Mesodermal cell (in vitro differentiated cells): ENCODE data around the gene NAPEPLD.
"Not testable (repeated sequence)": the region's sequence is repeated elsewhere in the genome, so short reads cannot be mapped to it uniquely, and the experiment has no call there.

ENCODE experiments used
- H3K27ac ChIP-seq: 2 replicates; pipeline ENCODE4 v1.7.0; 2013; ENCODE audit warnings: mild to moderate bottlenecking, low read depth, low read length, moderate library complexity; ENCODE audit not compliant: severe bottlenecking
- H3K36me3 ChIP-seq: 2 replicates; pipeline ENCODE4 v1.7.1; 2013; ENCODE audit warnings: mild to moderate bottlenecking, low read length, moderate library complexity; ENCODE audit not compliant: control insufficient read depth, insufficient read depth
- H3K4me1 ChIP-seq: one replicate; pipeline ENCODE4 v1.7.1; 2013; ENCODE audit warnings: mild to moderate bottlenecking, low read length; ENCODE audit not compliant: insufficient read depth, control insufficient read depth, poor library complexity, severe bottlenecking
- H3K4me3 ChIP-seq: 2 replicates; pipeline ENCODE4 v1.7.0; 2013; ENCODE audit warnings: low read length, control low read depth, mild to moderate bottlenecking; ENCODE audit not compliant: insufficient read depth, poor library complexity, severe bottlenecking; ENCODE audit errors: extremely low read depth
- H3K9me3 ChIP-seq: 2 replicates; pipeline ENCODE4 v1.7.1; 2013; ENCODE audit warnings: mild to moderate bottlenecking, low read length, moderate library complexity; ENCODE audit not compliant: control insufficient read depth
- WGBS, 2 experiments: methylation state at CpG; one replicate each; pipeline ENCODE4 v1.1.5; 2013; ENCODE audit warnings: missing lambda C conversion rate in 2 of 2; ENCODE audit not compliant: insufficient coverage in 2 of 2; 5-methylcytosine and 5-hydroxymethylcytosine counted together

The NAPEPLD gene

DNA sequence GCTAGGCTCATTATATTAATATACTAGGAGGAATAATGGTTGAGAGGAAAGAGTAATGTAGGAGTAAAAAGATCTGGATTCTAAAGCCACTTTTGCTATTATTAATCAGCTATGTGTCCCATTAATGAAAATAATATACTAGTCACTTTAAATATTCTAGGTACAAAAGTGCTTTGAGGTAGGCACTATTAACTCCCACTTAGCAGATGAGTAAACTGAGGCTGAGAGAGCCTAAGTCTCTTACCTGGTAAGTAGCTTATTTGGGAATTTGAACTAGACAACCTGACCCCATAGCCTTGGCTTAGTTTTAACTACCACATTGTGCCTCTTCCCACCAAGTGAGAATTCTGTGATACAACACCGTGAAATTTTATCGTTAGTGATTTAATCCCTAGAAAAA, 68.0 kb downstream of the NAPEPLD start:
- no peaks in the 10 kb centered on the region for H3K4me1 ChIP-seq
- H3K27ac ChIP-seq = no peak overlapping the region
- no peaks in the 10 kb centered on the region for H3K9me3 ChIP-seq
- no CpG with 5 or more reads among the region's 2 CpGs for WGBS, 2 experiments
- peaks cover 29% of the 10 kb centered on the region for H3K36me3 ChIP-seq
- no peak overlapping the region for H3K4me3 ChIP-seq

GRCh38 chr7:103079836-103080235, 69.1 kb downstream of the NAPEPLD start:
- Histone ChIP-seq H3K9me3 (no peaks in the 10 kb centered on the region), H3K4me1 (no peaks in the 10 kb centered on the region), H3K36me3 (peaks cover 23% of the 10 kb centered on the region), H3K27ac (no peak overlapping the region), H3K4me3 (no peak overlapping the region)
- 90% methylated on average over 1 of the region's 3 CpGs; no CpG with 5 or more reads in 1 of the 2 experiments for WGBS, 2 experiments

DNA sequence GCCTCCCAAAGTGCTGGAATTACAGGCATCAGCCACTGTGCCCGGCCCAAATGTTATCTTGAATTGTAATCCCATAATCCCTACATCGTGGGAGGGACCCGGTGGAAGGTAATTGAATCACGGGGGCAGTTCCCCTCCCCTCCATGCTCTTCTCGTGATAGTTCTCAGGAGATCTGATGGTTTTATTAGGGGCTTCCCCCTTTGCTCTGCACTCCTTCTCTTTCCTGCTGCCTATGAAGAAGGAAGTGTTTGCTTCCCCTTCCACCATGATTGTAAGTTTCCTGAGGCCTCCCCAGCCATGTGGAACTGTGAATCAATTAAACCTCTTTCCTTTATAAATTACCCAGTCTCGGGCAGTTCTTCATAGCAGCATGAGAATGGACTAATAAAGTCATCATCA, 70.7 kb downstream of the NAPEPLD start:
- WGBS, 2 experiments = 92 to 100% methylated on average over 2 to 5 of the region's 6 CpGs
- not testable (repeated sequence) for H3K9me3 ChIP-seq

GRCh38 chr7:103077318-103077717, 71.6 kb downstream of the NAPEPLD start:
- H3K9me3 ChIP-seq = no peaks in the 10 kb centered on the region
- H3K4me1 ChIP-seq = peaks cover 3% of the 10 kb centered on the region
- H3K4me3 ChIP-seq = no peak overlapping the region
- 83 to 100% methylated on average over 1 of the region's 3 CpGs for WGBS, 2 experiments
- H3K36me3 ChIP-seq = peaks cover 5% of the 10 kb centered on the region
- H3K27ac ChIP-seq = no peak overlapping the region

More for the DNA sequence above, 70.7 kb downstream of the NAPEPLD start:
- not testable (repeated sequence) for H3K4me1 ChIP-seq, H3K4me3 ChIP-seq, H3K27ac ChIP-seq, H3K36me3 ChIP-seq

GRCh38 chr7:103076764-103077163, 72.1 kb downstream of the NAPEPLD start:
- H3K4me1 ChIP-seq = peaks cover 3% of the 10 kb centered on the region
- H3K4me3 ChIP-seq = no peak overlapping the region
- no peak overlapping the region for H3K27ac ChIP-seq
- peaks cover 5% of the 10 kb centered on the region for H3K36me3 ChIP-seq
- no peaks in the 10 kb centered on the region for H3K9me3 ChIP-seq
- 79 to 92% methylated on average over 5 to 6 of the region's 7 CpGs for WGBS, 2 experiments

DNA sequence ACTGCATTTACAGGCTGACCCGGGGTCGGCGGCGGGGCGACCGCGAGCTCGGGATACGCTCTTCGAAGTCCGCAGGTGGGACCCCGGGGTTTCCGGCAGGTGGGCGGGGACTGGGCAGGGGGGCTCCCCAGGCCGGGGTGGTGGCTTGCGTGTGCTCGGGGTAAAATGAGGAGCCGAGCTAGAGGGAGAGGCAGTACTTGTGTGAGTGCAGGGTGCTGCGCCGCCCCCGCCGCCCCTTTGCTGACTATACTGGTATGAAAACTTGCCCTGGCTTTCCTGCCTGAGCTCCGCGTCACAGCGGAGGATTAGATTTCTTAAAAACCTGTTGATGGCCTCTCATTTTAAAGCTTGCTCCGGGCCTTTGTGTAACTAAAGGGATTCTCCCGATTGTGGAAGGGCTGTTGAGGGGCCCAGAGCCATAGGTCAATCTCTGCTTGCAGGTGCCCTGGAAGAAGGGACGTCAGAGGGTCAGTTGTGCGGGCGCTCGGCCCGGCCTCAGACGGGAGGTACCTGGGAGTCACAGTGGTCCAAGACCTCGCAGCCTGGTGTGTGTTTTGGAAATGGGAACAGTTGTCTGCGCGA, 73.5 kb downstream of the NAPEPLD start:
- 0 to 1% methylated on average over 29 of the region's 36 CpGs for WGBS, 2 experiments
- peak overlapping the region; percentile 80 for H3K27ac ChIP-seq

DNA sequence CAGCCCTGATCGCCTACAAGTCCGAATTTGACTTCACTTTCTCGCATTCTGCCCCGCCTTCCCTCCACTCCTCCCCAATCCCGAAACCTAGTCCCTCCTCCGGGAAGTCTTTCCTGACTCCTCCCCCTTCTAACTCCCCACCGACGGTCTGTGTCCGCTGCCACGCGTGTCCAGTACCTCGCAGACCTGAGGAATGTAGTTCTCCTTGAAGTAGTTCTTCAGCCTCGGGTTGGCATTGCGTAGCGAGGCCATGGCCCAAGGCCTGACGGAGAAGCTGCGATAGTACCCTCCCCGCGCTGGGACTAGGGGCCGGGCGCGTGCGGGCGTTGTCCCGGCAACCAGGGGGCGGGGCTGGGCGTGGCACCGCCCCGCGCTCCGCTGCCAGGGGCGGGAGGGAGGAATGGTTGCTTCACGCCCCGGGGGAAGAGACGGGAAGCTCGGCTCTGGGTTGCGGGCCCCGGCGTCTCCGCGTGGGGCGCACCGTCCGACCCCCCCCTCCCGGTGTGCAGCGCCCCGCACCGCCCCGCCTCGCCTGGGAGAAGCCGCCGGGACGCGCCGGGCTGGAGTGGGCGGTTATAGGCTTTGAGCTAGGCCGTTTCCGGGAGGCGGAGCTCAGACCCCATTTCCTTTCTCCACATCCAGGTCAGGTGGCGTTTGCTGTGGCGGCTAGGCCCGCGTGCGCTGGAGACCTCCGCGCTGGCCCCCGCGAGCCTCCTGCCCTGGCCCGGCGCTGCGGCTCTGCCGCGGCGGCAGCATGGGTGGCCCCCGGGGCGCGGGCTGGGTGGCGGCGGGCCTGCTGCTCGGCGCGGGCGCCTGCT, 74.2 kb downstream of the NAPEPLD start, which contains the start of the genes ARMC10 and FBXL13:
Gene ARMC10, plus strand, starts transcription at position 622 of the 818 bp plus-strand sequence. Its CDS starts 133 bp downstream, at position 755.
Gene FBXL13, minus strand, starts transcription at position 278 of the 818 bp plus-strand sequence.
- H3K9me3 ChIP-seq = no peaks in the 10 kb centered on the region
- WGBS, 2 experiments = 0 to 1% methylated on average over 58 to 71 of the region's 83 CpGs
- H3K4me3 ChIP-seq = peak within 1 kb of the TSS; percentile 69
- peaks cover 3% of the 10 kb centered on the region for H3K4me1 ChIP-seq
- H3K36me3 ChIP-seq = peaks cover 5% of the 10 kb centered on the region
- peak within 1 kb of the TSS; percentile 80 for H3K27ac ChIP-seq

More for the DNA sequence above, 73.5 kb downstream of the NAPEPLD start:
- H3K36me3 ChIP-seq = peaks cover 5% of the 10 kb centered on the region
- no peaks in the 10 kb centered on the region for H3K9me3 ChIP-seq
- peak overlapping the region; percentile 69 for H3K4me3 ChIP-seq
- peaks cover 3% of the 10 kb centered on the region for H3K4me1 ChIP-seq

- 12 to 22% methylated on average over 5 to 6 of the region's 6 CpGs for WGBS, 2 experiments
- H3K27ac ChIP-seq = peak overlapping the region; percentile 80
Observed at GRCh38 chr7:103073989-103074518, 74.8 kb downstream of the NAPEPLD start.

DNA sequence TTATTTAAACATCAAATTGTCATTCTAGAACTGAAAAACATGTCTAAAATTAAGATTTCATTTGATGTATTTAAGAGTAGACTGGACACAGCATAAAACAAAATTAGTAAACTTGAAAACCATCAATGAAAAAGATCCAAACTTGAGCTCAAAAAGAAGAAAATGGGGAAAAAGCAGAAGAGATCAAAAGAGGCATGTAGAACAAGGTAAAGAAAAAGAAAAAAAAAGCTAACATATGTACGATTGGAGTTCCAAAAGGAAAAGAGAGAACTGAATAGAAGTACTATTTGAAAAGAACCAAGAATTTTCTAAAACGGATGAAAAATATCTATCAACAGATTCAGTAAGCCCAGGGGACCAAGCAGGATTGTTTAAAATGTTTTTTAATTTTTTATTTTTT, 77.9 kb downstream of the NAPEPLD start:
- Histone ChIP-seq H3K4me3 (no peak overlapping the region), H3K9me3 (no peaks in the 10 kb centered on the region), H3K4me1 (peaks cover 3% of the 10 kb centered on the region), H3K27ac (no peak overlapping the region), H3K36me3 (no peaks in the 10 kb centered on the region)
- 78 to 88% methylated on average over 1 of the region's 2 CpGs for WGBS, 2 experiments

More at GRCh38 chr7:103073989-103074518, 74.8 kb downstream of the NAPEPLD start:
- H3K9me3 ChIP-seq = no peaks in the 10 kb centered on the region
- H3K4me3 ChIP-seq = peak overlapping the region; percentile 69
- peaks cover 3% of the 10 kb centered on the region for H3K4me1 ChIP-seq
- H3K36me3 ChIP-seq = peaks cover 5% of the 10 kb centered on the region

DNA sequence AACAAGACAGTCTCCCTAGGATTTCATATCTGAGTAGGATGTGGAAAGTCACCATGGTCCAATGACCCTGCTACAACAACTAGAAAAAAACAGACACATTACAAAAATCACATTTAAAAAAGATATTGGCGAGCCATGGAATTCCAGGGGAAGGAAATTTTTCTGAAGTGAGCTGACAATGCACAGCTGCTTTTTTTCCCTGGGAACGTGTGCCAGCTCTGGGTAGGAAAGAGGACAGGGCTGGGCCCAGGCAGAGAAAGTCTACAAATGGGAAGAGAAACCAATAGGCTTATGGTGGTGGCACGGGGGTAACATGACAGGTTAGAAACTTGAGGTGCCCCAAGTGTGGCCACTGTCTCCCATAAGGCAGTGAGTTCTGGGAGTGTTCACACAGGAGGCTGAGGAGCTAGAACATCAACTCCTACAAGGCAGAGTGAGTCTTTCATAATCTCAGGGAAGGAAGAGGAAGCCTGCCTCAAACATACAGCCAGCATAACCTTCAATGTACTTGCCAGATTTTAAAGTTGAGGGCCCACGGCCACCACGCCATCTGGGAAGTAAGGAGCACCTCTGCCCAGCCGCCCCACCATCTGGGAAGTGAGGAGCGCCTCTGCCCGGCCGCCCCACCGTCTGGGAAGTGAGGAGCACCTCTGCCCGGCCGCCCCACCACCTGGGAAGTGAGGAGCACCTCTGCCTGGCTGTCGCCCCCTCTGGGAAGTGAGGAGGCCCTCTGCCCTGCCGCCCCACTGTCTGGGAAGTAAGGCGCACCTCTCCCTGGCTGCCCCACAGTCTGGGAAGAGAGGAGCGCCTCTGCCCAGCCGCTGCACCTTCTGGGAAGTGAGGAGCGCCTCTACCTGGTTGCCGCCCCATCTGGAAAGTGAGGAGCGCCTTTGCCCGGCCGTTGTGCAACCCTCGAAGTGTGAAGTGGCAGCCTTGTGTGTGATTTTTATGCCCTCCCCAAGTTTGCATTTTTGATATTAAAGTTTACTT, 80.2 kb downstream of the NAPEPLD start:
- 92 to 95% methylated on average over 16 of the region's 23 CpGs for WGBS, 2 experiments
- Histone ChIP-seq H3K36me3 (no peaks in the 10 kb centered on the region), H3K9me3 (no peaks in the 10 kb centered on the region), H3K4me3 (no peak overlapping the region), H3K27ac (no peak overlapping the region), H3K4me1 (peaks cover 3% of the 10 kb centered on the region)
